Fibroblast of lung (primary cell): ENCODE data around the gene BUB1B.

ENCODE experiments used
- EZH2 ChIP-seq: IDR thresholded peaks from 2 replicates; pipeline ENCODE4 v1.5.1; 2012; ENCODE audit warnings: low read length, control low read depth, mild to moderate bottlenecking; ENCODE audit errors: missing control alignments
- TF ChIP-seq, protein P1 (sequence below), 2 donors: IDR thresholded peaks in 1 of 2; conservative IDR thresholded peaks in 1 of 2; 1 replicate in 1 of 2; 2 replicates in 1 of 2; pipeline ENCODE4 v1.5.1; 2011 to 2012; ENCODE audit warnings: low read length in 2 of 2, control low read depth in 1 of 2, inconsistent platforms in 1 of 2, low read depth in 1 of 2, mild to moderate bottlenecking in 1 of 2

DNA sequence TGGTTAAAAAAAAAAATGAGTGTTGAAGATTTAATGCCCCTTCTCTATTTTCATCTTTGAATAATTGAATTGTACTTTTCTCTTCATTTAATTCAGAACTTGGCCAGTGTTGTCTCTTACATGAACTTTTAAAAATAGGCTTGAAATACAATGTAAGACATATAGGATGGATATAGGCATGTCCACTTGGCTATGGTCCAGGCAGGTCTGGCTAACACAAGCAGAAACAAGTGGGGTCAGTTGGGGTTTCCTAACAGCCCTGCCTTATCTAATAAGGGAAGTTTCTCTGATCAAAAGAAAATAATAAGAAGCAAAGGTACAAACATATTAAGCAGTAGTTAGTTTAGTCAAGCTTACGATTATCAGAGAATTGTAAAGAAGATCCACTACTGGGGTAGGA, 58.9 kb downstream of the BUB1B start:
- TF ChIP-seq, protein P1, sequence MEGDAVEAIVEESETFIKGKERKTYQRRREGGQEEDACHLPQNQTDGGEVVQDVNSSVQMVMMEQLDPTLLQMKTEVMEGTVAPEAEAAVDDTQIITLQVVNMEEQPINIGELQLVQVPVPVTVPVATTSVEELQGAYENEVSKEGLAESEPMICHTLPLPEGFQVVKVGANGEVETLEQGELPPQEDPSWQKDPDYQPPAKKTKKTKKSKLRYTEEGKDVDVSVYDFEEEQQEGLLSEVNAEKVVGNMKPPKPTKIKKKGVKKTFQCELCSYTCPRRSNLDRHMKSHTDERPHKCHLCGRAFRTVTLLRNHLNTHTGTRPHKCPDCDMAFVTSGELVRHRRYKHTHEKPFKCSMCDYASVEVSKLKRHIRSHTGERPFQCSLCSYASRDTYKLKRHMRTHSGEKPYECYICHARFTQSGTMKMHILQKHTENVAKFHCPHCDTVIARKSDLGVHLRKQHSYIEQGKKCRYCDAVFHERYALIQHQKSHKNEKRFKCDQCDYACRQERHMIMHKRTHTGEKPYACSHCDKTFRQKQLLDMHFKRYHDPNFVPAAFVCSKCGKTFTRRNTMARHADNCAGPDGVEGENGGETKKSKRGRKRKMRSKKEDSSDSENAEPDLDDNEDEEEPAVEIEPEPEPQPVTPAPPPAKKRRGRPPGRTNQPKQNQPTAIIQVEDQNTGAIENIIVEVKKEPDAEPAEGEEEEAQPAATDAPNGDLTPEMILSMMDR (conservative IDR thresholded peaks at IDR 0.05 in 1 of 2, IDR thresholded peaks at IDR 0.05 in 1 of 2; ENCODE audit: low read depth in 1 of 2, low read length in 2 of 2), result no peak
- no peak for TF ChIP-seq EZH2
